H9 (cell line): Measurements from ENCODE around the gene TRPT1. TPM values are rescaled to one million over a fixed set of nuclear protein-coding genes. Genes with fewer than 3 reads are reported as not detected.

ENCODE experiments used
- DNase-seq: peaks from one replicate; pipeline ENCODE4 v3.0.0-alpha.2; 2017
- H2AFZ ChIP-seq: one replicate; pipeline ENCODE4 v1.6.1; 2013; ENCODE audit warnings: mild to moderate bottlenecking, low read length, control low read depth, moderate library complexity
- H2AK5ac ChIP-seq: 2 replicates; pipeline ENCODE4 v1.6.1; 2013; ENCODE audit warnings: low read length, control low read depth, mixed read lengths; ENCODE audit not compliant: insufficient read length
- H2BK120ac ChIP-seq: one replicate; pipeline ENCODE4 v1.6.1; 2013; ENCODE audit warnings: low read depth, mild to moderate bottlenecking, low read length, control low read depth, inconsistent platforms; ENCODE audit not compliant: poor library complexity, severe bottlenecking
- H2BK12ac ChIP-seq: 2 replicates; pipeline ENCODE4 v1.6.1; 2013; ENCODE audit warnings: low read length, control low read depth, mixed read lengths, low read depth; ENCODE audit not compliant: insufficient read length
- H2BK15ac ChIP-seq: 2 replicates; pipeline ENCODE4 v1.6.1; 2013; ENCODE audit warnings: low read depth, low read length, control low read depth
- H2BK20ac ChIP-seq: one replicate; pipeline ENCODE4 v1.6.1; 2013; ENCODE audit warnings: low read depth, mild to moderate bottlenecking, low read length, control low read depth, inconsistent platforms; ENCODE audit not compliant: poor library complexity, severe bottlenecking
- H2BK5ac ChIP-seq: 2 replicates; pipeline ENCODE4 v1.6.1; 2013; ENCODE audit warnings: low read length, control low read depth, mixed read lengths; ENCODE audit not compliant: insufficient read length
- H3K14ac ChIP-seq: 2 replicates; pipeline ENCODE4 v1.6.1; 2013; ENCODE audit warnings: low read length, control low read depth; ENCODE audit not compliant: insufficient read depth
- H3K18ac ChIP-seq: 2 replicates; pipeline ENCODE4 v1.6.1; 2013; ENCODE audit warnings: low read depth, mild to moderate bottlenecking, mixed read lengths, low read length, control low read depth; ENCODE audit not compliant: insufficient read length
- H3K23ac ChIP-seq: 2 replicates; pipeline ENCODE4 v1.6.1; 2013; ENCODE audit warnings: low read length, control low read depth, mixed read lengths, low read depth; ENCODE audit not compliant: insufficient read length
- H3K23me2 ChIP-seq: 2 replicates; pipeline ENCODE4 v1.6.1; 2013; ENCODE audit warnings: low read depth, mild to moderate bottlenecking, mixed read lengths, low read length, control low read depth; ENCODE audit not compliant: insufficient read length, poor library complexity, severe bottlenecking
- H3K27ac ChIP-seq: 2 replicates; pipeline ENCODE4 v1.5.1; 2013; ENCODE audit warnings: low read length, control low read depth, mixed read lengths, low read depth; ENCODE audit not compliant: insufficient read length
- H3K27me3 ChIP-seq: 2 replicates; pipeline ENCODE4 v1.6.1; 2013; ENCODE audit warnings: low read length, control low read depth, inconsistent platforms; ENCODE audit not compliant: insufficient read depth
- H3K4ac ChIP-seq: 2 replicates; pipeline ENCODE4 v1.6.1; 2013; ENCODE audit warnings: low read depth, mild to moderate bottlenecking, control low read depth, inconsistent platforms, low read length, moderate library complexity
- H3K4me1 ChIP-seq: 2 replicates; pipeline ENCODE4 v1.6.1; 2013; ENCODE audit warnings: low read length, control low read depth, inconsistent platforms; ENCODE audit not compliant: insufficient read depth
- H3K4me2 ChIP-seq: 2 replicates; pipeline ENCODE4 v1.6.1; 2013; ENCODE audit warnings: low read length, control low read depth, mixed read lengths; ENCODE audit not compliant: insufficient read length, insufficient read depth
- H3K56ac ChIP-seq: 2 replicates; pipeline ENCODE4 v1.6.1; 2013; ENCODE audit warnings: low read depth, mild to moderate bottlenecking, mixed read lengths, low read length, control low read depth; ENCODE audit not compliant: insufficient read length
- H3K79me1 ChIP-seq: 2 replicates; pipeline ENCODE4 v1.6.1; 2013; ENCODE audit warnings: low read depth, mild to moderate bottlenecking, moderate library complexity, low read length, control low read depth, inconsistent platforms; ENCODE audit not compliant: insufficient read depth, poor library complexity, severe bottlenecking
- H3K79me2 ChIP-seq: 2 replicates; pipeline ENCODE4 v1.6.1; 2013; ENCODE audit warnings: low read length, control low read depth, inconsistent platforms; ENCODE audit not compliant: insufficient read depth
- H3K9ac ChIP-seq: 2 replicates; pipeline ENCODE4 v1.6.1; 2013; ENCODE audit warnings: low read length, control low read depth, mixed read lengths; ENCODE audit not compliant: insufficient read length; ENCODE audit errors: extremely low read depth
- H3K9me3 ChIP-seq: one replicate; pipeline ENCODE4 v1.6.1; 2013; ENCODE audit warnings: low read depth, low read length, inconsistent platforms; ENCODE audit not compliant: control insufficient read depth
- H3T11ph ChIP-seq: one replicate; pipeline ENCODE4 v1.6.1; 2013; ENCODE audit warnings: mild to moderate bottlenecking, low read length, control low read depth, inconsistent platforms
- H4K20me1 ChIP-seq: one replicate; pipeline ENCODE4 v1.6.1; 2013; ENCODE audit not compliant: control insufficient read depth, insufficient read length, insufficient read depth
- H4K5ac ChIP-seq: 2 replicates; pipeline ENCODE4 v1.6.1; 2013; ENCODE audit warnings: low read depth, mild to moderate bottlenecking, mixed read lengths, low read length, control low read depth; ENCODE audit not compliant: insufficient read length
- H4K8ac ChIP-seq: replicated peaks from 2 replicates; pipeline ENCODE4 v1.6.1; 2013; ENCODE audit warnings: low read length, control low read depth, mixed read lengths, low read depth; ENCODE audit not compliant: insufficient read length
- H4K91ac ChIP-seq: 2 replicates; pipeline ENCODE4 v1.6.1; 2013; ENCODE audit warnings: low read depth, mild to moderate bottlenecking, moderate library complexity, mixed read lengths, low read length, control low read depth; ENCODE audit not compliant: insufficient read length
- H3K27ac Mint-ChIP-seq, 3 experiments: 2 replicates in 2 of 3; 3 replicates in 1 of 3; pipeline ENCODE4 v1.8.0; 2020 to 2021; ENCODE audit warnings: mixed read lengths in 3 of 3, mild to moderate bottlenecking in 1 of 3, moderate library complexity in 1 of 3
- H3K27me3 Mint-ChIP-seq: 2 replicates; pipeline ENCODE4 v1.8.0; 2021; ENCODE audit warnings: low read depth, mild to moderate bottlenecking, moderate library complexity, mixed read lengths
- H3K36me3 Mint-ChIP-seq, 3 experiments: 2 replicates in 2 of 3; 3 replicates in 1 of 3; pipeline ENCODE4 v1.8.0; 2020 to 2021; ENCODE audit warnings: low read depth in 3 of 3, mixed read lengths in 3 of 3; ENCODE audit not compliant: insufficient read depth in 1 of 3
- H3K4me1 Mint-ChIP-seq, 2 experiments: 2 replicates each; pipeline ENCODE4 v1.8.0; 2020; ENCODE audit warnings: mixed read lengths in 2 of 2
- H3K4me3 Mint-ChIP-seq, 2 experiments: 2 replicates in 1 of 2; 3 replicates in 1 of 2; pipeline ENCODE4 v1.8.0; 2020 to 2021; ENCODE audit warnings: mild to moderate bottlenecking in 2 of 2, mixed read lengths in 2 of 2, moderate library complexity in 1 of 2
- H3K9me3 Mint-ChIP-seq, 2 experiments: 2 replicates in 1 of 2; 3 replicates in 1 of 2; pipeline ENCODE4 v1.8.0; 2020; ENCODE audit warnings: mild to moderate bottlenecking in 2 of 2, mixed read lengths in 2 of 2, moderate library complexity in 1 of 2
- WGBS: extraction: QIAGEN DNeasy Blood & Tissue Kit; methylation state at CpG from one replicate; pipeline ENCODE4 v1.1.7; 2013; ENCODE audit warnings: missing lambda C conversion rate, low lambda C conversion rate, mixed read lengths; ENCODE audit not compliant: insufficient read length; ENCODE audit errors: extremely low coverage; 5-methylcytosine and 5-hydroxymethylcytosine counted together
- total RNA-seq: library from RNA; stranded (reverse); gene quantifications from 2 replicates; pipeline ENCODE4 v1.2.1, GENCODE V29; 2021
- TF ChIP-seq, protein P1 (sequence below): fragments of 200-600 bp; sonication (generic); conservative IDR thresholded peaks from 3 replicates; pipeline ENCODE4 v1.8.0; 2021; ENCODE audit warnings: antibody characterized with exemption, mild to moderate bottlenecking

The TRPT1 gene
- total RNA-seq, 1 experiment from 2014 or later = 33.6 TPM

DNA sequence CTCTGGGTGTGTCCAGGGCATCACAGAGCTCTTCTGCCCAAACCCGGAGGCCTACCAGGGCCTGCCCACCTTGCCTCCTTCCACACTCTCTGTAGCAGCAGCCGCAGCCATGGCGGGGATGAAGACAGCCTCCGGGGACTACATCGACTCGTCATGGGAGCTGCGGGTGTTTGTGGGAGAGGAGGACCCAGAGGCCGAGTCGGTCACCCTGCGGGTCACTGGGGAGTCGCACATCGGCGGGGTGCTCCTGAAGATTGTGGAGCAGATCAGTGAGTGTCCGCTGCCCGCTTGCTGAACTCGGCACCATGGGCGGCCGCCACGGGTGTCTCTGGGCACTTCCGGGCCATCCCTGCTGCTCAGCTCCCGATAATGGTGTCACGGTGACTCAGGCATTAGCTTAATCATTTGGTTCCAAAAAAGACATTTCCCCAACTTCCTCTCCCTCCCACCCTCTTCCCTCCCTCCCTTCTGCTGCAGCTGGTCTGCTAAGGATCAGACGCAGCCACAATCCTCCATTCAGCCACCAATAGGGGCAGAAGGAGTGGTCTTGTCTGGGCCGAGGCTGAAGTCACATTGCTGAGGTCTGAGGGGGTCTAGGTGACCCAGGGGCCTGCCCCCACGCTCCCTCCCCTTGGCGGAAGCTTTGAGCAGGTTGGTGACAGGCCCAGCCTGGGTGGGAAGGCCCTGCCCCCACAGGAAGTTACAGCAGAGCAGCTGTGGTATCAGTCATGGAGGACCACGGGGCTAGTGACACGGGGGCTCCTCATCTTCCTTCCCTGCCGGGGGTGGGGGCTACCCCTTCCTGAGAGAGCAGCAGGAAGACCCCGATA is 18.5 kb downstream of the TRPT1 start:
- H3K9me3 ChIP-seq = no peaks in the 10 kb centered on the region
- H2BK15ac ChIP-seq = no peak overlapping the region
- no peak overlapping the region for H2BK12ac ChIP-seq
- H3K23ac ChIP-seq = no peak overlapping the region
- H4K91ac ChIP-seq = no peak overlapping the region
- H3K9me3 Mint-ChIP-seq = no peaks in the 10 kb centered on the region; a peak in 1 of 5 replicates
- no peaks in the 10 kb centered on the region for H3K79me2 ChIP-seq
- H3K4me3 Mint-ChIP-seq = no peak overlapping the region; a peak in 1 of 5 replicates
- no peak overlapping the region for H4K5ac ChIP-seq
- no peak overlapping the region for H2AFZ ChIP-seq
- H3K4me2 ChIP-seq = no peak overlapping the region
- no peaks in the 10 kb centered on the region for H3K27me3 ChIP-seq
- H3K14ac ChIP-seq = no peak overlapping the region
- peaks cover 13 to 14% of the 10 kb centered on the region in 2 experiments for H3K4me1 Mint-ChIP-seq
- WGBS = no CpG with 5 or more reads among the region's 30 CpGs
- no peaks in the 10 kb centered on the region for H3K79me1 ChIP-seq
- H2BK5ac ChIP-seq = no peak overlapping the region
- no peak overlapping the region for H3K27ac ChIP-seq
- no peak overlapping the region for H3K9ac ChIP-seq
- no peak overlapping the region for H2BK20ac ChIP-seq
- no peaks in the 10 kb centered on the region for H3K23me2 ChIP-seq
- no peak overlapping the region for H2AK5ac ChIP-seq
- no peak overlapping the region for H3K56ac ChIP-seq
- no peaks in the 10 kb centered on the region for H3K4me1 ChIP-seq
- TF ChIP-seq, protein P1, sequence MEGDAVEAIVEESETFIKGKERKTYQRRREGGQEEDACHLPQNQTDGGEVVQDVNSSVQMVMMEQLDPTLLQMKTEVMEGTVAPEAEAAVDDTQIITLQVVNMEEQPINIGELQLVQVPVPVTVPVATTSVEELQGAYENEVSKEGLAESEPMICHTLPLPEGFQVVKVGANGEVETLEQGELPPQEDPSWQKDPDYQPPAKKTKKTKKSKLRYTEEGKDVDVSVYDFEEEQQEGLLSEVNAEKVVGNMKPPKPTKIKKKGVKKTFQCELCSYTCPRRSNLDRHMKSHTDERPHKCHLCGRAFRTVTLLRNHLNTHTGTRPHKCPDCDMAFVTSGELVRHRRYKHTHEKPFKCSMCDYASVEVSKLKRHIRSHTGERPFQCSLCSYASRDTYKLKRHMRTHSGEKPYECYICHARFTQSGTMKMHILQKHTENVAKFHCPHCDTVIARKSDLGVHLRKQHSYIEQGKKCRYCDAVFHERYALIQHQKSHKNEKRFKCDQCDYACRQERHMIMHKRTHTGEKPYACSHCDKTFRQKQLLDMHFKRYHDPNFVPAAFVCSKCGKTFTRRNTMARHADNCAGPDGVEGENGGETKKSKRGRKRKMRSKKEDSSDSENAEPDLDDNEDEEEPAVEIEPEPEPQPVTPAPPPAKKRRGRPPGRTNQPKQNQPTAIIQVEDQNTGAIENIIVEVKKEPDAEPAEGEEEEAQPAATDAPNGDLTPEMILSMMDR = no peak
- H4K20me1 ChIP-seq = no peaks in the 10 kb centered on the region
- DNase-seq = no peak
- peak overlapping the region in 1 of 3 experiments; percentile 74; a peak in 2 of 7 replicates for H3K27ac Mint-ChIP-seq
- no peaks in the 10 kb centered on the region for H3K27me3 Mint-ChIP-seq
- H2BK120ac ChIP-seq = no peak overlapping the region
- no peak overlapping the region for H3K4ac ChIP-seq
- H3K18ac ChIP-seq = no peak overlapping the region
- H3T11ph ChIP-seq = no peak overlapping the region
- peaks cover 21 to 62% (median 54%) of the 10 kb centered on the region in 3 experiments for H3K36me3 Mint-ChIP-seq
- H4K8ac ChIP-seq = no peak overlapping the region
